ENCODE data around the gene GNAZ.

DNA sequence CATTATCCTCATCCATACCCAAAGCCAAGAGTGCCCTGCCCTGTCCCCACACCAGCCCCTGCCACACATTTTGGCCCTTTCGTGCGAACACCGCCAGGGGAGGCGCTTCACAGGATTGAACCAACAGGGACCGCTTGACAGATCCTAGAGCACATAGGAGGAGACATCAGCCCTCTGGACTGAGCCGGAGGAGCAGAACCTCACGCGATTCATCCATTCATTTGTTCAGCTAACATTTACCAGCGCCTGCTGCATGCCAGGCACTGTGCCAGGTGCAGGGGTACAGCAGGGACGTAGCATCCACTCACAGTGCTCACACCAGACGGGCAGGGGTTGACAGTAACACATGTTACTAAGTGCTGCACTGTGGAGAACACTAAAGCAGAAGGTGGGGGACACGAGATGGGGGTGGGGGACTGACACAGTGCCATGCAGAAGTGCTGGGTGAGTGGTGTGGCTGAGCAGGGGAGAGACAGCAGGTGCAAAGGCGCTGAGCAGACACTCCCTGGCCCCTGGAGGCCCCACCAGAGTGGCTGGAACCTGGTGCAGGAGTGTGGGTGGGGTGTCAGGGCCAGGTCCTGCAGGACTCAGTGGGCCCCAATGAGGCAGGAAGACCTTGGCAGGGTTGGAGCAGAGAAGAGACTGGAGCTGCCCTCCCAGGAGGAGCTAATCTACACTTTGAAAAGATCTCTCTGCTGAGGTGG lies 3.4 kb downstream of the GNAZ start:
- TF ChIP-seq, protein P1, sequence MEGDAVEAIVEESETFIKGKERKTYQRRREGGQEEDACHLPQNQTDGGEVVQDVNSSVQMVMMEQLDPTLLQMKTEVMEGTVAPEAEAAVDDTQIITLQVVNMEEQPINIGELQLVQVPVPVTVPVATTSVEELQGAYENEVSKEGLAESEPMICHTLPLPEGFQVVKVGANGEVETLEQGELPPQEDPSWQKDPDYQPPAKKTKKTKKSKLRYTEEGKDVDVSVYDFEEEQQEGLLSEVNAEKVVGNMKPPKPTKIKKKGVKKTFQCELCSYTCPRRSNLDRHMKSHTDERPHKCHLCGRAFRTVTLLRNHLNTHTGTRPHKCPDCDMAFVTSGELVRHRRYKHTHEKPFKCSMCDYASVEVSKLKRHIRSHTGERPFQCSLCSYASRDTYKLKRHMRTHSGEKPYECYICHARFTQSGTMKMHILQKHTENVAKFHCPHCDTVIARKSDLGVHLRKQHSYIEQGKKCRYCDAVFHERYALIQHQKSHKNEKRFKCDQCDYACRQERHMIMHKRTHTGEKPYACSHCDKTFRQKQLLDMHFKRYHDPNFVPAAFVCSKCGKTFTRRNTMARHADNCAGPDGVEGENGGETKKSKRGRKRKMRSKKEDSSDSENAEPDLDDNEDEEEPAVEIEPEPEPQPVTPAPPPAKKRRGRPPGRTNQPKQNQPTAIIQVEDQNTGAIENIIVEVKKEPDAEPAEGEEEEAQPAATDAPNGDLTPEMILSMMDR (IDR thresholded peaks at IDR 0.05), result no peak
- TF ChIP-seq EP300 (IDR thresholded peaks at IDR 0.05) (no peak), POLR2A (IDR thresholded peaks at IDR 0.05) (no peak)

All from ovary (tissue), 3 donors.